ENCODE results near the gene ZNF644. TPM values are rescaled to one million over a fixed set of nuclear protein-coding genes. Genes with fewer than 3 reads are reported as not detected.
A peak's percentile ranks its signal among the peaks of the same experiment; 100 is the strongest.
"Not testable (repeated sequence)": the region's sequence is repeated elsewhere in the genome, so short reads cannot be mapped to it uniquely, and the experiment has no call there.

ZNF644 gene
- total RNA-seq, 1 donor from 2014 or later = 77.9 TPM

DNA sequence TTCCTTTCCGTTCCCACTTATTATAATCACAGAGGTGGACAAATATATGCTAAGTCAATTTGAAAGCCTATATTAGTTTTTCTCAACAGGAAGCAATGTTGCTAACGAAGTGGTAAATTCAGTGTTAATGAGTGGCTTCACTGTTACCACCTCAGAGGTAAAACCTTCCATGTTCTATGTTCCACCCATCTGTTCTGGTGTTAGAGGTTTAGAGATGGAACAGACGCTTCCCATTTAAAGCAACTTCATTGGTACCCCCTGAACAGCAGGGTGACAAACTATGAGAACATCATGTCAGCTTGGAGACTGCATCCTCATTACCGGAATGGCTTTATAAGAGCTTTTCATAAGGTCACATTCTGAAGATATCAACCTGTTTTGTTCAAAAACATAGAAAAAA is 77.9 kb downstream of the ZNF644 start:
- peaks cover 9% of the 10 kb centered on the region for H3K9me3 Mint-ChIP-seq
- H3K4me1 Mint-ChIP-seq = no peaks in the 10 kb centered on the region
- no peak overlapping the region for H3K27ac Mint-ChIP-seq
- no peak for DNase-seq (ENCODE audit: low spot score in 2 of 2, unreplicated experiment in 2 of 2)
- H3K27me3 Mint-ChIP-seq (ENCODE audit: low read depth) = no peaks in the 10 kb centered on the region
- TF ChIP-seq, protein P1, sequence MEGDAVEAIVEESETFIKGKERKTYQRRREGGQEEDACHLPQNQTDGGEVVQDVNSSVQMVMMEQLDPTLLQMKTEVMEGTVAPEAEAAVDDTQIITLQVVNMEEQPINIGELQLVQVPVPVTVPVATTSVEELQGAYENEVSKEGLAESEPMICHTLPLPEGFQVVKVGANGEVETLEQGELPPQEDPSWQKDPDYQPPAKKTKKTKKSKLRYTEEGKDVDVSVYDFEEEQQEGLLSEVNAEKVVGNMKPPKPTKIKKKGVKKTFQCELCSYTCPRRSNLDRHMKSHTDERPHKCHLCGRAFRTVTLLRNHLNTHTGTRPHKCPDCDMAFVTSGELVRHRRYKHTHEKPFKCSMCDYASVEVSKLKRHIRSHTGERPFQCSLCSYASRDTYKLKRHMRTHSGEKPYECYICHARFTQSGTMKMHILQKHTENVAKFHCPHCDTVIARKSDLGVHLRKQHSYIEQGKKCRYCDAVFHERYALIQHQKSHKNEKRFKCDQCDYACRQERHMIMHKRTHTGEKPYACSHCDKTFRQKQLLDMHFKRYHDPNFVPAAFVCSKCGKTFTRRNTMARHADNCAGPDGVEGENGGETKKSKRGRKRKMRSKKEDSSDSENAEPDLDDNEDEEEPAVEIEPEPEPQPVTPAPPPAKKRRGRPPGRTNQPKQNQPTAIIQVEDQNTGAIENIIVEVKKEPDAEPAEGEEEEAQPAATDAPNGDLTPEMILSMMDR (IDR thresholded peaks at IDR 0.05; ENCODE audit: unreplicated experiment) = no peak
- H3K4me3 Mint-ChIP-seq = no peak overlapping the region
- H3K36me3 Mint-ChIP-seq = peaks cover 22% of the 10 kb centered on the region

DNA sequence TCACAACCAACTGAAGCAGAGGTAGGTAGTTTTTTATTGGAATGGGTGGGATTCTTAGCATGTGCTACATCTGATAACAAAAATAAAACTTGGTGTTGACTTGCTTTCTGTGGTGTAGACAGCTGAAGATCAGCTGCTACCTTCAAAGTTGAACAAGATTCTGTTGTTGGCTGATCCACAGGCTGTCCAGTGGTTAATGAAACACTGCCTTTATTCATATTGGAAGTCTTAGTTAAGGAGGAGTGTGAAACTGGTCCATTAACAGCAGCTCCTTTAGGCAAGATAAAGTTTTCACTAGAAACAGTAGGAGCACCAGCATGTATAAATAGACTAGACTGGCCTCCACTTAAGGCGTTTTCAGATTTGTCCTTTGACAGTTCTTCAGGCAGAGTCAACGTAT is 81.1 kb downstream of the ZNF644 start:
- DNase-seq (ENCODE audit: low spot score in 2 of 2, unreplicated experiment in 2 of 2) = no peak
- Mint-ChIP-seq H3K4me1 (no peaks in the 10 kb centered on the region), H3K9me3 (peaks cover 9% of the 10 kb centered on the region), H3K27ac (no peak overlapping the region), H3K4me3 (no peak overlapping the region), H3K36me3 (peaks cover 38% of the 10 kb centered on the region), H3K27me3 (ENCODE audit: low read depth) (no peaks in the 10 kb centered on the region)
- TF ChIP-seq, protein P1 (IDR thresholded peaks at IDR 0.05; ENCODE audit: unreplicated experiment) = no peak

DNA sequence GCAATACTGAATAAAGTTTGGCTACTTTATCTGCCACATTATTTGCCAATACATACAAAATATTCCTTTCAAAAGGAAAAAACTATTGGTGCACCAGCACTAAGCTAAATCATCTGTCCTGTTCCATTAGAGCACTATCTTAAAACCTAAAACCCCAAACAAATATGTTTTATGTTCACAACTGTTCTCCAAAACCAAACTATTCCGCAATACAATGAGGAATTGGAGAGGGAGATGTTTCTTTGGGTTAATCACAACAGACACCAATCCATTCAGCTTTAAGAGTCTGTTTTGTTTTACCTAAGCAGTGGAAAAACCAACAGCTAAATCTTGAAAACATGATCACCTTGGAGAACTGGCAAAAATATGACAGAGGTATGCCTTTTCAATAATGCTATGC is 85.1 kb downstream of the ZNF644 start:
- H3K36me3 Mint-ChIP-seq = peaks cover 43% of the 10 kb centered on the region
- H3K9me3 Mint-ChIP-seq = peaks cover 9% of the 10 kb centered on the region
- no peak for DNase-seq (ENCODE audit: low spot score in 2 of 2, unreplicated experiment in 2 of 2)
- TF ChIP-seq, protein P1 (IDR thresholded peaks at IDR 0.05; ENCODE audit: unreplicated experiment) = no peak
- H3K4me3 Mint-ChIP-seq = no peak overlapping the region
- no peaks in the 10 kb centered on the region for H3K27me3 Mint-ChIP-seq (ENCODE audit: low read depth)
- no peak overlapping the region for H3K27ac Mint-ChIP-seq
- H3K4me1 Mint-ChIP-seq = peaks cover 2% of the 10 kb centered on the region

DNA sequence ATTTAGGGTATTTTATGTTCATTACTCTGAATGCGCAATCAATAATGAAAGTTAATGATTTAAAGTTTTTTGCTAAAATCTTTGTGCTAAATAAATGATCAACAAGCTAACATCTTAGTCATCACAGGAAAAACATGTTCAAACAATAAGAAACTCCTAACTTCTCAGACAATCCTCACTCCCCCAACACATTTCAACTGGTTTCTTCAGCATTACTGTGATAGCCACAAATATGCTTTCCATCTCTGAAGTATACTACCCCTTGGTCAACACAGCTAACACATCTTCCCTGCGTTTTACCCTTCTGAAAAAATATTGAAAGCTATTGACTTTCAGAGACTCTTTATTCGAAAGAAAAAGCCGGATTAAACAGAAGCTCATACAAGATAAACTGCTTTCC is 85.8 kb downstream of the ZNF644 start:
- TF ChIP-seq, protein P1 (IDR thresholded peaks at IDR 0.05; ENCODE audit: unreplicated experiment) = no peak
- Mint-ChIP-seq H3K36me3 (peaks cover 42% of the 10 kb centered on the region), H3K27me3 (ENCODE audit: low read depth) (no peaks in the 10 kb centered on the region), H3K27ac (no peak overlapping the region), H3K9me3 (peaks cover 9% of the 10 kb centered on the region), H3K4me1 (peaks cover 7% of the 10 kb centered on the region), H3K4me3 (no peak overlapping the region)
- DNase-seq (ENCODE audit: low spot score in 2 of 2, unreplicated experiment in 2 of 2) = no peak

DNA sequence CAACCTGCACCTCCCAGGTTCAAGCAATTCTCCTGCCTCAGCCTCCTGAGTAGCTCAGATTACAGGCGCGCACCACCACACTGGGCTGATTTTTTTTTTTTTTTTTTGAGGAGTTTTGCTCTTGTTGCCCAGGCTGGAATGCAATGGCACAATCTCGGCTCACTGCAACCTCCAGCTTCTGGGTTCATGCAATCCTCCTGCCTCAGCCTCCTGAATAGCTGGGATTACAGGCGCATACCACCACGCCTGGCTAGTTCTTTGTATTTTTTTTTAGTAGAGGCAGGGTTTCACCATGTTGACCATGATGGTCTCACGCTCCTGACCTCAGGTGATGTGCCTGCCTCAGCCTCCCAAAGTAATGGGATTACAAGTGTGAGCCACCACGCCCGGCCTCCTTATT is 93.6 kb downstream of the ZNF644 start:
- not testable (repeated sequence) for DNase-seq (ENCODE audit: low spot score in 2 of 2, unreplicated experiment in 2 of 2); H3K4me3 Mint-ChIP-seq; H3K27me3 Mint-ChIP-seq (ENCODE audit: low read depth); H3K27ac Mint-ChIP-seq
- Mint-ChIP-seq H3K36me3 (peaks cover 22% of the 10 kb centered on the region), H3K4me1 (peaks cover 18% of the 10 kb centered on the region), H3K9me3 (peaks cover 17% of the 10 kb centered on the region)

DNA sequence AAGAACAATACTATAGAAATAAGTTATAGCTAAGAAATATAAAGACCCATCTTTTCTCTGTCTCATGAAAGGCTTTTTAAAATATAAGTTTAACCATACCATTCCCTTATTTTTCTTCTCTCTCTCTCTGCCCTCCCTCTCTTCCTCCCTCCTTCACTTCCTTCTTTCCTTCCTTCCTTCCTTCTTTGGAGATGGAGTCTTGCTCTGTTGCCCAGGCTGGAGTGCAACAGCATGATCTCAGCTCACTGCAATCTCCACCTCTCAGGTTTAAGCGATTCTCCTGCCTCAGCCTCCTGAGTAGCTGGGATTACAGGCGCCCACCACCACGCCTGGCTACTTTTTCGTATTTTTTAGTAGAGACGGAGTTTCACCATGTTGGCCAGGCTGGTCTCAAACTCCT is 94.2 kb downstream of the ZNF644 start:
- H3K9me3 Mint-ChIP-seq = peaks cover 17% of the 10 kb centered on the region
- H3K4me1 Mint-ChIP-seq = peaks cover 19% of the 10 kb centered on the region
- not testable (repeated sequence) for H3K4me3 Mint-ChIP-seq; DNase-seq (ENCODE audit: low spot score in 2 of 2, unreplicated experiment in 2 of 2); H3K27ac Mint-ChIP-seq; H3K27me3 Mint-ChIP-seq (ENCODE audit: low read depth)
- H3K36me3 Mint-ChIP-seq = peaks cover 22% of the 10 kb centered on the region

DNA sequence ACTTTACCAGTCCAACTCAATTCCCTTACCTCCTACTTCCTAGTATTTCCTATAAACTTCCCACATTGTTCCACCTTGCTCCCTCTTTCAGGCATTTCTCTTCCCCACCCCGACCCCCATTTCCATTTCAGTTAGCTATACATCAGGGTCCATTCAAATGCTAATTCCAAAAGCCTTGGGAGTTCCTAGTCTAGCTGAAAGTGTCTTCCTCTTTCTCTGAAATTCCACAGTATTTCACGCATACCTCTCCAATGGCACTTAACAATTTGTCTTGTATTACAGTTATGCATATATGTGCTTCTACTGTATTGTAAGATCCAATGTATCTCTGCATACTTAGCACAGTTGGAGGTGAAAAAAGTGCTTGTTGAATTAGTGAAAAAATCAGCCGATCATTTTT is 94.9 kb downstream of the ZNF644 start:
- H3K27me3 Mint-ChIP-seq (ENCODE audit: low read depth) = no peaks in the 10 kb centered on the region
- peak overlapping the region; percentile 1 for H3K27ac Mint-ChIP-seq
- TF ChIP-seq, protein P1 (IDR thresholded peaks at IDR 0.05; ENCODE audit: unreplicated experiment) = no peak
- peaks cover 17% of the 10 kb centered on the region for H3K9me3 Mint-ChIP-seq
- DNase-seq (ENCODE audit: low spot score in 2 of 2, unreplicated experiment in 2 of 2) = no peak
- peaks cover 17% of the 10 kb centered on the region for H3K4me1 Mint-ChIP-seq
- H3K36me3 Mint-ChIP-seq = peaks cover 22% of the 10 kb centered on the region
- H3K4me3 Mint-ChIP-seq = no peak overlapping the region

All from mesothelial cell of epicardium (in vitro differentiated cells).